Activated B cell treated with CpG ODN at 0.5 μM for 24 hours (primary cell): ENCODE data around the gene SPNS3. TPM values are rescaled to one million over a fixed set of nuclear protein-coding genes. Genes with fewer than 3 reads are reported as not detected.

Experiments used
- ATAC-seq: fragments of 200-7000 bp; cut with Tn5 transposase; one replicate; pipeline ENCODE4 v1.10.0; 2021; ENCODE audit warnings: low read depth, mild to moderate bottlenecking, moderate library complexity
- CTCF ChIA-PET: fragments of 350-600 bp; sonication (Branson Sonifier 250); formaldehyde crosslinking; loops from one replicate; lab custom pipeline; 2021; ENCODE audit warnings: antibody characterized with exemption; lab: Charles Lee
- POLR2A ChIA-PET: fragments of 350-600 bp; sonication (Branson Sonifier 250); formaldehyde crosslinking; loops from one replicate; lab custom pipeline; 2021; ENCODE audit warnings: antibody characterized with exemption; lab: Charles Lee
- DNase-seq: peaks from one replicate; pipeline ENCODE4 v3.0.0; 2022
- H3K27ac Mint-ChIP-seq: one replicate; pipeline ENCODE4 v1.8.0; 2020; ENCODE audit warnings: mixed read lengths
- H3K27me3 Mint-ChIP-seq: one replicate; pipeline ENCODE4 v1.8.0; 2021; ENCODE audit warnings: mixed read lengths
- H3K36me3 Mint-ChIP-seq: one replicate; pipeline ENCODE4 v1.8.0; 2021; ENCODE audit warnings: low read depth, mixed read lengths
- H3K4me1 Mint-ChIP-seq: one replicate; pipeline ENCODE4 v1.8.0; 2021; ENCODE audit warnings: mixed read lengths
- H3K4me3 Mint-ChIP-seq: one replicate; pipeline ENCODE4 v1.8.0; 2020; ENCODE audit warnings: mild to moderate bottlenecking, mixed read lengths
- H3K9me3 Mint-ChIP-seq: one replicate; pipeline ENCODE4 v1.8.0; 2020; ENCODE audit warnings: mixed read lengths
- intact Hi-C: fragments of 100-400 bp; cut with micrococcal nuclease; formaldehyde crosslinking; loops from one replicate; pipeline ENCODE4 v1.15.1; 2024
- total RNA-seq: library from RNA; stranded (reverse); gene quantifications from 2 replicates; pipeline ENCODE4 v1.2.3, GENCODE V29; 2022
- TF ChIP-seq, protein P1 (sequence below): fragments of 200-600 bp; IDR thresholded peaks from one replicate; pipeline ENCODE4 v1.8.0; 2022; ENCODE audit warnings: antibody characterized with exemption, mild to moderate bottlenecking

SPNS3 gene
- total RNA-seq, 1 donor from 2014 or later = 2.5 TPM

GRCh38 chr17:4535667-4536258 is 102.0 kb downstream of the SPNS3 start:
- Mint-ChIP-seq H3K27me3 (peaks cover 4% of the 10 kb centered on the region), H3K36me3 (peaks cover 16% of the 10 kb centered on the region), H3K4me3 (no peak overlapping the region), H3K4me1 (peaks cover 1% of the 10 kb centered on the region), H3K27ac (no peak overlapping the region), H3K9me3 (no peaks in the 10 kb centered on the region)
- TF ChIP-seq, protein P1, sequence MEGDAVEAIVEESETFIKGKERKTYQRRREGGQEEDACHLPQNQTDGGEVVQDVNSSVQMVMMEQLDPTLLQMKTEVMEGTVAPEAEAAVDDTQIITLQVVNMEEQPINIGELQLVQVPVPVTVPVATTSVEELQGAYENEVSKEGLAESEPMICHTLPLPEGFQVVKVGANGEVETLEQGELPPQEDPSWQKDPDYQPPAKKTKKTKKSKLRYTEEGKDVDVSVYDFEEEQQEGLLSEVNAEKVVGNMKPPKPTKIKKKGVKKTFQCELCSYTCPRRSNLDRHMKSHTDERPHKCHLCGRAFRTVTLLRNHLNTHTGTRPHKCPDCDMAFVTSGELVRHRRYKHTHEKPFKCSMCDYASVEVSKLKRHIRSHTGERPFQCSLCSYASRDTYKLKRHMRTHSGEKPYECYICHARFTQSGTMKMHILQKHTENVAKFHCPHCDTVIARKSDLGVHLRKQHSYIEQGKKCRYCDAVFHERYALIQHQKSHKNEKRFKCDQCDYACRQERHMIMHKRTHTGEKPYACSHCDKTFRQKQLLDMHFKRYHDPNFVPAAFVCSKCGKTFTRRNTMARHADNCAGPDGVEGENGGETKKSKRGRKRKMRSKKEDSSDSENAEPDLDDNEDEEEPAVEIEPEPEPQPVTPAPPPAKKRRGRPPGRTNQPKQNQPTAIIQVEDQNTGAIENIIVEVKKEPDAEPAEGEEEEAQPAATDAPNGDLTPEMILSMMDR = no peak
- ChIA-PET POLR2A (no interaction called here), CTCF (no interaction called here)
- DNase-seq (no peak), ATAC-seq (no peak)
- intact Hi-C loops = loop anchor here (10.0 kb wide), 1 partner anchor 111 kb away; no protein-coding TSS in a partner anchor

- DNase-seq = no peak
- Mint-ChIP-seq H3K36me3 (peaks cover 21% of the 10 kb centered on the region), H3K4me3 (no peak overlapping the region), H3K9me3 (no peaks in the 10 kb centered on the region), H3K4me1 (peaks cover 1% of the 10 kb centered on the region), H3K27ac (no peak overlapping the region), H3K27me3 (peaks cover 4% of the 10 kb centered on the region)
- TF ChIP-seq, protein P1 = no peak
- intact Hi-C loops = loop anchor here (10.0 kb wide), 1 partner anchor 111 kb away; no protein-coding TSS in a partner anchor
- ChIA-PET CTCF (no interaction called here), POLR2A (interaction anchor here (1.0 kb wide), 1 partner anchor 18 kb away, joined by 3 read pairs; no protein-coding TSS in a partner anchor)
- no peak for ATAC-seq
Observed at GRCh38 chr17:4536259-4536741, 102.6 kb downstream of the SPNS3 start.

- peaks cover 1% of the 10 kb centered on the region for H3K4me1 Mint-ChIP-seq
- intact Hi-C loops = loop anchor here (10.0 kb wide), 1 partner anchor 112 kb away; no protein-coding TSS in a partner anchor
- no peak for DNase-seq
- H3K27me3 Mint-ChIP-seq = peaks cover 4% of the 10 kb centered on the region
- H3K4me3 Mint-ChIP-seq = no peak overlapping the region
- no peak for ATAC-seq
- H3K27ac Mint-ChIP-seq = no peak overlapping the region
- POLR2A ChIA-PET = interaction anchor here (1.0 kb wide), 1 partner anchor 17 kb away, joined by 3 read pairs; no protein-coding TSS in a partner anchor
- H3K9me3 Mint-ChIP-seq = no peaks in the 10 kb centered on the region
- TF ChIP-seq, protein P1 = no peak
- CTCF ChIA-PET = no interaction called here
- H3K36me3 Mint-ChIP-seq = peaks cover 25% of the 10 kb centered on the region
Observed at GRCh38 chr17:4536742-4537411, 103.1 kb downstream of the SPNS3 start.

Other genes starting within 250 kb of the SPNS3 start
- 41.6 and 50.2 TPM in 2 replicates for gene ANKFY1, start 170.0 kb upstream of the SPNS3 start, total RNA-seq
- 66.5 and 66.6 TPM in 2 replicates for gene UBE2G1, start 67.3 kb upstream of the SPNS3 start, total RNA-seq
- 0.38 TPM in 1 of 2 replicates, not detected in the other for gene SPNS2, start 64.9 kb downstream of the SPNS3 start, total RNA-seq
- gene MYBBP1A, start 121.4 kb downstream of the SPNS3 start, total RNA-seq = 90.3 and 108 TPM in 2 replicates
- not detected in 2 replicates for gene GGT6, start 126.6 kb downstream of the SPNS3 start, total RNA-seq
- gene SMTNL2, start 150.6 kb downstream of the SPNS3 start, total RNA-seq = not detected in 2 replicates
- gene ALOX15, start 207.7 kb downstream of the SPNS3 start, total RNA-seq = not detected in 2 replicates